ENCODE measurements around the gene MEDAG. TPM values are rescaled to one million over a fixed set of nuclear protein-coding genes. Genes with fewer than 3 reads are reported as not detected.

The MEDAG gene
- total RNA-seq, 2 experiments from 2014 or later, result not detected

GRCh38 chr13:30866677-30867076, 39.4 kb upstream of the MEDAG start:
- ATAC-seq (no peak), DNase-seq (no peak)
- CTCF ChIA-PET, result interaction anchor here (1.0 to 5.7 kb wide), 6 partner anchors 11 to 490 kb away, joined by 3 to 40 read pairs (median 4); no protein-coding TSS in a partner anchor
- POLR2A ChIA-PET, result no interaction called here
- Mint-ChIP-seq H3K9me3 (ENCODE audit: insufficient read depth) (no peaks in the 10 kb centered on the region), H3K36me3 (ENCODE audit: low read depth) (no peaks in the 10 kb centered on the region), H3K27me3 (ENCODE audit: low read depth) (peaks cover 22% of the 10 kb centered on the region), H3K4me3 (no peak overlapping the region), H3K27ac (no peak overlapping the region), H3K4me1 (ENCODE audit: low read depth) (no peaks in the 10 kb centered on the region)

GRCh38 chr13:30867089-30867669, 38.9 kb upstream of the MEDAG start:
- ATAC-seq (no peak), DNase-seq (no peak)
- Mint-ChIP-seq H3K4me1 (ENCODE audit: low read depth) (no peaks in the 10 kb centered on the region), H3K36me3 (ENCODE audit: low read depth) (no peaks in the 10 kb centered on the region), H3K27me3 (ENCODE audit: low read depth) (peaks cover 22% of the 10 kb centered on the region), H3K27ac (no peak overlapping the region), H3K9me3 (ENCODE audit: insufficient read depth) (no peaks in the 10 kb centered on the region), H3K4me3 (no peak overlapping the region)
- POLR2A ChIA-PET, result no interaction called here
- CTCF ChIA-PET, result interaction anchor here (0.8 to 5.7 kb wide), 6 partner anchors 10 to 491 kb away, joined by 3 to 40 read pairs (median 4); no protein-coding TSS in a partner anchor

DNA sequence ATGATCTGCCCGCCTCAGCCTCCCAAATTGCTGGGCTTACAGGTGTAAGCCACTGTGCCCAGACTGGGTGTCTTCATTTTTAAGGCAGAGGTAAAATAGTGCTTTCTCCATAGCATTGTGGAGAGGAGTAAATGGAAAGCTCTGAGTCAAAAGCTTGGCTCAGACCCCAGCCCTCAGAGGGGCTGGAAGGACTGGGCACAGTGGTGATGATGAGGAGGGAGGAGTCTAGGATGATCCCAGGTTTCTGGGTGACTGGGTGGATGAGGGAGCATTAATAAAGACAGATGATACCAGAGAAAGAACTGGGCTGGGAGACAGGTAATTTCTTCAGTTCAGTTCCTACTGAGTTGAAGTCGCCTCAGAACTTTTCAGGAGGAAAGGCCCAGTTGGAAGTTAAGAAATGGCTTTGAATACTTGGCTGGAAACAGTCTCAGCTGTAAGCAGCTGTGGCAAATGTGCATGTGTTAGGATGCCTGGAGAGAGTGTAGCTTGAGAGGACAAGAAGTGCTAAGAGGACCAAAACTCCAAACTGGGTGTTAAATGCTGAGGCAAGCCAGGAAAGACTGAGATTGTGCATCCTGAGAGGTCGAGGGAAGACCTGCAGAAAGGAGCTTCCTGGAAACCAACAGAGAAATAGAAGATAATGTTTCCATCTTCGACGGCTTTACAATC, 37.1 kb upstream of the MEDAG start:
- no peak overlapping the region for H3K27ac Mint-ChIP-seq
- no peaks in the 10 kb centered on the region for H3K4me1 Mint-ChIP-seq (ENCODE audit: low read depth)
- ChIA-PET POLR2A (no interaction called here), CTCF (interaction anchor here (5.7 kb wide), 1 partner anchor 13 kb away, joined by 40 read pairs; no protein-coding TSS in a partner anchor)
- no peak for DNase-seq
- H3K9me3 Mint-ChIP-seq (ENCODE audit: insufficient read depth), result no peaks in the 10 kb centered on the region
- H3K27me3 Mint-ChIP-seq (ENCODE audit: low read depth), result peaks cover 22% of the 10 kb centered on the region
- no peak overlapping the region for H3K4me3 Mint-ChIP-seq
- no peaks in the 10 kb centered on the region for H3K36me3 Mint-ChIP-seq (ENCODE audit: low read depth)
- ATAC-seq, result no peak

GRCh38 chr13:30869491-30869890, 36.6 kb upstream of the MEDAG start:
- no peaks in the 10 kb centered on the region for H3K36me3 Mint-ChIP-seq (ENCODE audit: low read depth)
- no peaks in the 10 kb centered on the region for H3K4me1 Mint-ChIP-seq (ENCODE audit: low read depth)
- no peaks in the 10 kb centered on the region for H3K9me3 Mint-ChIP-seq (ENCODE audit: insufficient read depth)
- ATAC-seq (no peak), DNase-seq (no peak)
- ChIA-PET CTCF (interaction anchor here (5.7 kb wide), 1 partner anchor 13 kb away, joined by 40 read pairs; no protein-coding TSS in a partner anchor), POLR2A (no interaction called here)
- no peak overlapping the region for H3K27ac Mint-ChIP-seq
- H3K27me3 Mint-ChIP-seq (ENCODE audit: low read depth), result peaks cover 25% of the 10 kb centered on the region
- no peak overlapping the region for H3K4me3 Mint-ChIP-seq

- H3K36me3 Mint-ChIP-seq (ENCODE audit: low read depth), result no peaks in the 10 kb centered on the region
- POLR2A ChIA-PET, result interaction anchor here (0.7 kb wide), 1 partner anchor 254 kb away, joined by 3 read pairs; no protein-coding TSS in a partner anchor
- H3K4me1 Mint-ChIP-seq (ENCODE audit: low read depth), result no peaks in the 10 kb centered on the region
- no peak overlapping the region for H3K4me3 Mint-ChIP-seq
- H3K9me3 Mint-ChIP-seq (ENCODE audit: insufficient read depth), result no peaks in the 10 kb centered on the region
- CTCF ChIA-PET, result interaction anchor here (5.7 kb wide), 1 partner anchor 14 kb away, joined by 40 read pairs; no protein-coding TSS in a partner anchor
- ATAC-seq (peak; percentile 85), DNase-seq (peak; percentile 34)
- no peak overlapping the region for H3K27ac Mint-ChIP-seq
- H3K27me3 Mint-ChIP-seq (ENCODE audit: low read depth), result peaks cover 24% of the 10 kb centered on the region
These were observed 35.8 kb upstream of the MEDAG start for GRCh38 chr13:30870049-30870884.

GRCh38 chr13:30870916-30871587, 35.0 kb upstream of the MEDAG start:
- peaks cover 24% of the 10 kb centered on the region for H3K27me3 Mint-ChIP-seq (ENCODE audit: low read depth)
- no peak overlapping the region for H3K4me3 Mint-ChIP-seq
- no peak for DNase-seq
- no peaks in the 10 kb centered on the region for H3K36me3 Mint-ChIP-seq (ENCODE audit: low read depth)
- no peak overlapping the region for H3K27ac Mint-ChIP-seq
- ATAC-seq, result no peak
- no peaks in the 10 kb centered on the region for H3K9me3 Mint-ChIP-seq (ENCODE audit: insufficient read depth)
- CTCF ChIA-PET, result no interaction called here
- POLR2A ChIA-PET, result interaction anchor here (0.7 kb wide), 1 partner anchor 255 kb away, joined by 3 read pairs; no protein-coding TSS in a partner anchor
- H3K4me1 Mint-ChIP-seq (ENCODE audit: low read depth), result no peaks in the 10 kb centered on the region

DNA sequence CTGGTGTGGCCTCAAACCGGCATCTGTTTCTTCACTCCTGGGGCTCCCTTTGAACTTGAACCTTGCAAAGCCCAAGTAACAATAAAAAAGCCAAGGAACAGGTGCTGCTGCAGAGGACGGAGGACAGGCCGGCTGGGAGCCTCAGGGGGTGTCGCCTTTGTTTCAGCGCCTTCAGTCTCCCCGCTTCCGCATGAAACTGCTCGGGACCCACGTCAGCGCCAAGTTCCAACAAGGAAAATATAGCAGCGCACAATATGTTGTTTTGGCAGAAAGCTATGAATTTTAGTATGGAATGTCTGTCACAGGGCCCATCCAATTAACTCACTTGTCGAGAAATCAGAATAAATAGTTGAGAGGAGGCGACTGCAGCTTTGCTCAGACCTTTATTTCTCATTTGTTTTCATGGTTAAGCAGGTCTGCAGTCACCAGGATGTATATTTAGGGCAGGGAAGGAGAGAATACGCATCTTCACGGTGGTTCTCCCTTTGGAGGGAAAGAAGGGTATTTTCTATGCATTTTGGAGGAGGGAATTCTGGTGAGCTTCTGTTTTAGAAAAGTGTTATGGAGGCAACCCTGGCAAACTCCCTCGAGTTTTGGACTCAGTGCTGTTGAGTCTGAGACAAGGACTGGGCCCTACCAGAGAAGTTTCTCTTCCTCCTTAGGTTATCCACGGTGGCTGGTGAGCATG, 34.3 kb upstream of the MEDAG start:
- CTCF ChIA-PET, result no interaction called here
- H3K4me3 Mint-ChIP-seq, result no peak overlapping the region
- POLR2A ChIA-PET, result no interaction called here
- no peak for DNase-seq
- H3K4me1 Mint-ChIP-seq (ENCODE audit: low read depth), result no peaks in the 10 kb centered on the region
- H3K36me3 Mint-ChIP-seq (ENCODE audit: low read depth), result no peaks in the 10 kb centered on the region
- H3K9me3 Mint-ChIP-seq (ENCODE audit: insufficient read depth), result no peaks in the 10 kb centered on the region
- no peak overlapping the region for H3K27ac Mint-ChIP-seq
- no peak for ATAC-seq
- peaks cover 20% of the 10 kb centered on the region for H3K27me3 Mint-ChIP-seq (ENCODE audit: low read depth)

GRCh38 chr13:30872276-30872594, 33.8 kb upstream of the MEDAG start:
- ChIA-PET POLR2A (no interaction called here), CTCF (no interaction called here)
- ATAC-seq (no peak), DNase-seq (no peak)
- Mint-ChIP-seq H3K27ac (no peak overlapping the region), H3K27me3 (ENCODE audit: low read depth) (peaks cover 17% of the 10 kb centered on the region), H3K4me1 (ENCODE audit: low read depth) (no peaks in the 10 kb centered on the region), H3K36me3 (ENCODE audit: low read depth) (no peaks in the 10 kb centered on the region), H3K9me3 (ENCODE audit: insufficient read depth) (no peaks in the 10 kb centered on the region), H3K4me3 (no peak overlapping the region)

- Mint-ChIP-seq H3K36me3 (ENCODE audit: low read depth) (no peaks in the 10 kb centered on the region), H3K27ac (no peak overlapping the region), H3K9me3 (ENCODE audit: insufficient read depth) (no peaks in the 10 kb centered on the region), H3K4me3 (no peak overlapping the region), H3K27me3 (ENCODE audit: low read depth) (peaks cover 16% of the 10 kb centered on the region), H3K4me1 (ENCODE audit: low read depth) (no peaks in the 10 kb centered on the region)
- DNase-seq, result no peak
- CTCF ChIA-PET, result no interaction called here
- ATAC-seq, result no peak
- POLR2A ChIA-PET, result no interaction called here
These were observed 33.2 kb upstream of the MEDAG start for GRCh38 chr13:30872685-30873461.

- ChIA-PET POLR2A (no interaction called here), CTCF (interaction anchor here (1.3 kb wide), 1 partner anchor 8 kb away, joined by 4 read pairs; no protein-coding TSS in a partner anchor)
- DNase-seq (no peak), ATAC-seq (no peak)
- H3K36me3 Mint-ChIP-seq (ENCODE audit: low read depth), result no peaks in the 10 kb centered on the region
- no peak overlapping the region for H3K27ac Mint-ChIP-seq
- no peak overlapping the region for H3K4me3 Mint-ChIP-seq
- no peaks in the 10 kb centered on the region for H3K4me1 Mint-ChIP-seq (ENCODE audit: low read depth)
- no peaks in the 10 kb centered on the region for H3K9me3 Mint-ChIP-seq (ENCODE audit: insufficient read depth)
- H3K27me3 Mint-ChIP-seq (ENCODE audit: low read depth), result peaks cover 16% of the 10 kb centered on the region
These were observed 32.6 kb upstream of the MEDAG start for GRCh38 chr13:30873499-30873898.

DNA sequence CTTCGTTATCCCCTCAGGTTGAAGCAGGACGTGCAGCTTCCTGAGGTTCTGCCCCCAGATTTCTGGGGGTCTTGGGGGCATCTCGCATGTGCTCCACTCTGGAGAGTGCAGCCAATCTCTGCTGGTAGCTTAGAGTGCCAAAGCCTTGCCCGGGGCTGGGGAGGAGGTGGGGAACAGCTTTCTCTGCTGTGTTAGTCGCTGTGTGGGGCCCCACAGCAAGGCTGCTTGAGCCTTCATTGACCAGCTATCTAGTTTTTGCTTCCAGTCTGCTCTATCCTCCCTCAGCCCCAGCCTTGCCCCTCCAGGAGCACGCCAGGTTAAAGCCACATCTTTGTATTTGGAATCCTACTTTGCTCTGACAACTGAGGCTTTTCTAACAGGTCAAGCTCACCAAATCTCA, 32.0 kb upstream of the MEDAG start:
- ATAC-seq (no peak), DNase-seq (no peak)
- POLR2A ChIA-PET, result no interaction called here
- Mint-ChIP-seq H3K9me3 (ENCODE audit: insufficient read depth) (no peaks in the 10 kb centered on the region), H3K27ac (no peak overlapping the region), H3K4me3 (no peak overlapping the region), H3K36me3 (ENCODE audit: low read depth) (no peaks in the 10 kb centered on the region), H3K27me3 (ENCODE audit: low read depth) (peaks cover 18% of the 10 kb centered on the region), H3K4me1 (ENCODE audit: low read depth) (no peaks in the 10 kb centered on the region)
- CTCF ChIA-PET, result interaction anchor here (1.3 kb wide), 1 partner anchor 8 kb away, joined by 4 read pairs; no protein-coding TSS in a partner anchor
